Spleen (tissue), 11 donors: Measurements from ENCODE around the gene RETREG2. TPM values are rescaled to one million over a fixed set of nuclear protein-coding genes. Genes with fewer than 3 reads are reported as not detected.

Source experiments
- DNase-seq: peaks from one replicate; pipeline ENCODE4 v3.0.0-alpha.2; 2020
- H3K27ac ChIP-seq, 8 donors: fragments of 200-600 bp; sonication (generic) in 7 of 8; 1 replicate in 4 of 8; 2 replicates in 4 of 8; pipeline versions ENCODE4 v1.5.0 to v1.8.0; 2016 to 2021; ENCODE audit warnings: inconsistent platforms in 4 of 8, mild to moderate bottlenecking in 4 of 8, moderate library complexity in 1 of 8
- H3K27me3 ChIP-seq, 7 donors: fragments of 200-600 bp; sonication (generic) in 6 of 7; replicated peaks in 1 of 7; 1 replicate in 4 of 7; 2 replicates in 3 of 7; pipeline versions ENCODE4 v1.5.0 to v1.8.0; 2016 to 2021; ENCODE audit warnings: inconsistent platforms in 3 of 7, mild to moderate bottlenecking in 1 of 7
- H3K36me3 ChIP-seq, 6 donors: fragments of 200-600 bp; sonication (generic) in 5 of 6; 1 replicate in 4 of 6; 2 replicates in 2 of 6; pipeline versions ENCODE4 v1.5.0 to v1.8.0; 2016 to 2021; ENCODE audit warnings: inconsistent platforms in 2 of 6
- H3K4me1 ChIP-seq, 6 donors: fragments of 200-600 bp; sonication (generic) in 5 of 6; 1 replicate in 3 of 6; 2 replicates in 3 of 6; pipeline versions ENCODE4 v1.5.0 to v1.8.0; 2016 to 2021; ENCODE audit warnings: inconsistent platforms in 3 of 6
- H3K4me3 ChIP-seq, 8 donors: fragments of 200-600 bp; sonication (generic) in 7 of 8; 1 replicate in 4 of 8; 2 replicates in 4 of 8; pipeline versions ENCODE4 v1.5.0 to v1.8.0; 2016 to 2021; ENCODE audit warnings: inconsistent platforms in 4 of 8, mild to moderate bottlenecking in 4 of 8, moderate library complexity in 2 of 8
- H3K9me3 ChIP-seq, 8 donors: fragments of 200-600 bp; sonication (generic) in 7 of 8; 1 replicate in 4 of 8; 2 replicates in 4 of 8; pipeline versions ENCODE4 v1.5.0 to v1.8.0; 2016 to 2021; ENCODE audit warnings: inconsistent platforms in 4 of 8
- CTCF ChIP-seq, 11 experiments: fragments of 200-600 bp in 7 of 11; fragments of 450-650 bp in 4 of 11; sonication (generic) in 4 of 11; IDR thresholded peaks in 8 of 11; conservative IDR thresholded peaks in 3 of 11; 1 replicate in 7 of 11; 2 replicates in 4 of 11; pipeline versions ENCODE4 v1.4.0 to v1.8.0; 2016 to 2021; ENCODE audit warnings: antibody characterized with exemption in 11 of 11, inconsistent platforms in 4 of 11, mild to moderate bottlenecking in 1 of 11
- POLR2A ChIP-seq, 3 donors: fragments of 450-650 bp; IDR thresholded peaks; one replicate each; pipeline ENCODE4 v1.5.1; 2017; ENCODE audit warnings: antibody characterized with exemption in 3 of 3, mild to moderate bottlenecking in 1 of 3
- POLR2AphosphoS5 ChIP-seq, 3 donors: sonication (generic); formaldehyde crosslinking; IDR thresholded peaks; one replicate each; pipeline ENCODE4 v1.5.1; 2017; ENCODE audit warnings: antibody characterized with exemption in 3 of 3
- WGBS, 5 donors: extraction: QIAGEN DNeasy Blood & Tissue Kit in 3 of 5; methylation state at CpG; one replicate each; pipeline versions ENCODE4 v1.1.5 to v1.1.7; 2013 to 2018; 5-methylcytosine and 5-hydroxymethylcytosine counted together
- intact Hi-C: fragments of 100-400 bp; cut with DNase I; formaldehyde crosslinking; loops from one replicate; pipeline ENCODE4 v1.15.0; 2023; ENCODE audit warnings: low total_unique reads
- polyA plus RNA-seq, 3 donors: library from polyadenylated mRNA; stranded (reverse); fragments of 200-250 nt; gene quantifications; one replicate each; pipeline ENCODE4 v1.2.1, GENCODE V29; 2013
- total RNA-seq, 7 donors: library from RNA; depleted of rRNA in 3 of 7; stranded (reverse); fragments of >200 nt in 3 of 7; fragmentation: NEBNext Ultra II Directional in 4 of 7; extraction: Animal tissue kit (Norgen Biotek cat#: 25700) in 4 of 7; gene quantifications; one replicate each; pipeline versions ENCODE4 v1.1.0 to v1.2.1, GENCODE V29; 2016 to 2021
- donor health status: healthy with polysubstance abuse.
- donor health status: DM: no; HTN: no; CAD: no; lungs with moderate emphysema.
- donor health status: DM: no; HTN: no; CAD: no.
- donor health status: Bipolar disorder and iron deficiency.
- donor health status: healthy.
- donor health status: DM: no; HTN: no; CAD: no.
- donor health status: DM: yes; HTN: yes; CAD: no.

Gene RETREG2
- total and polyA plus RNA-seq, 10 donors: 30.0 to 101 (median 71.4) TPM

GRCh38 chr2:219204425-219205164, 26.5 kb downstream of the RETREG2 start:
- TF ChIP-seq POLR2AphosphoS5 (IDR thresholded peaks at IDR 0.05) (no peak), POLR2A (IDR thresholded peaks at IDR 0.05) (no peak), CTCF (IDR thresholded peaks at IDR 0.05 in 8 of 11, conservative IDR thresholded peaks at IDR 0.05 in 3 of 11) (no peak)
- Histone ChIP-seq H3K4me1 (peaks cover 7 to 36% (median 27%) of the 10 kb centered on the region in 6 donors), H3K36me3 (peaks cover 0 to 21% (median 13%) of the 10 kb centered on the region in 6 donors), H3K4me3 (no peak overlapping the region), H3K9me3 (no peaks in the 10 kb centered on the region), H3K27ac (no peak overlapping the region), H3K27me3 (peaks cover 0 to 7% (median 0%) of the 10 kb centered on the region in 7 donors)
- intact Hi-C loops: loop anchor here (5.0 kb wide), 1 partner anchor 32 kb away; the partner anchor contains the start of gene SLC23A3
- DNase-seq: peak; percentile 34
- 87 to 97% (median 95%) methylated on average over 7 of the region's 7 CpGs for WGBS, 5 donors

GRCh38 chr2:219205165-219205538, 27.1 kb downstream of the RETREG2 start:
- H3K4me3 ChIP-seq: no peak overlapping the region
- H3K36me3 ChIP-seq: peaks cover 0 to 27% (median 15%) of the 10 kb centered on the region in 6 donors
- peaks cover 7 to 42% (median 29%) of the 10 kb centered on the region in 6 donors for H3K4me1 ChIP-seq
- TF ChIP-seq POLR2AphosphoS5 (IDR thresholded peaks at IDR 0.05) (no peak), POLR2A (IDR thresholded peaks at IDR 0.05) (no peak), CTCF (IDR thresholded peaks at IDR 0.05 in 8 of 11, conservative IDR thresholded peaks at IDR 0.05 in 3 of 11) (no peak)
- 90 to 96% (median 94%) methylated on average over 5 of the region's 5 CpGs for WGBS, 5 donors
- H3K27me3 ChIP-seq: peaks cover 0 to 4% (median 0%) of the 10 kb centered on the region in 7 donors
- H3K9me3 ChIP-seq: no peaks in the 10 kb centered on the region
- peak; percentile 19 for DNase-seq
- intact Hi-C loops: loop anchor here (5.0 kb wide), 1 partner anchor 33 kb away; the partner anchor contains the start of gene SLC23A3
- H3K27ac ChIP-seq: no peak overlapping the region

GRCh38 chr2:219205981-219206327, 27.9 kb downstream of the RETREG2 start:
- Histone ChIP-seq H3K4me3 (peak overlapping the region; percentile 51 to 84 (median 60)), H3K36me3 (peaks cover 0 to 35% (median 15%) of the 10 kb centered on the region in 6 donors), H3K27me3 (no peaks in the 10 kb centered on the region), H3K4me1 (peaks cover 7 to 50% (median 30%) of the 10 kb centered on the region in 6 donors), H3K9me3 (no peaks in the 10 kb centered on the region), H3K27ac (peak overlapping the region; percentile 93 to 98 (median 97))
- intact Hi-C loops: loop anchor here (5.0 kb wide), 1 partner anchor 34 kb away; the partner anchor contains the start of gene SLC23A3
- TF ChIP-seq POLR2A (IDR thresholded peaks at IDR 0.05): no peak
- no peak for TF ChIP-seq CTCF (IDR thresholded peaks at IDR 0.05 in 8 of 11, conservative IDR thresholded peaks at IDR 0.05 in 3 of 11)
- TF ChIP-seq POLR2AphosphoS5 (IDR thresholded peaks at IDR 0.05): no peak
- 17 to 28% (median 22%) methylated on average over 7 of the region's 7 CpGs for WGBS, 5 donors
- DNase-seq: no peak
